WTC11 (cell line): ENCODE measurements around the gene BACE2. TPM values are rescaled to one million over a fixed set of nuclear protein-coding genes. Genes with fewer than 3 reads are reported as not detected.

Experiments used
- ATAC-seq: fragments of 200-7000 bp; cut with Tn5 transposase; 2 replicates; pipeline ENCODE4 v1.10.0; 2021; ENCODE audit warnings: mild to moderate bottlenecking, moderate library complexity
- CTCF ChIA-PET: fragments of 300-600 bp; sonication (Branson Sonifier 250); formaldehyde crosslinking; loops from one replicate; lab custom pipeline; 2021; ENCODE audit warnings: antibody characterized with exemption; lab: Charles Lee
- POLR2A ChIA-PET: fragments of 350-600 bp; sonication (Branson Sonifier 250); formaldehyde crosslinking; loops from one replicate; lab custom pipeline; 2021; ENCODE audit warnings: antibody characterized with exemption; lab: Charles Lee
- DNase-seq: peaks from one replicate; pipeline ENCODE4 v3.0.0; 2021; ENCODE audit warnings: low spot score
- H3K27ac Mint-ChIP-seq: 2 replicates; pipeline ENCODE4 v1.8.0; 2021; ENCODE audit warnings: mixed read lengths
- H3K27me3 Mint-ChIP-seq: 2 replicates; pipeline ENCODE4 v1.8.0; 2021; ENCODE audit warnings: low read depth, mild to moderate bottlenecking, moderate library complexity, mixed read lengths
- H3K36me3 Mint-ChIP-seq: 2 replicates; pipeline ENCODE4 v1.8.0; 2021; ENCODE audit warnings: mixed read lengths
- H3K4me1 Mint-ChIP-seq: 2 replicates; pipeline ENCODE4 v1.8.0; 2022; ENCODE audit warnings: mixed read lengths
- H3K4me3 Mint-ChIP-seq: 2 replicates; pipeline ENCODE4 v1.8.0; 2021; ENCODE audit warnings: mild to moderate bottlenecking, moderate library complexity, mixed read lengths
- H3K9me3 Mint-ChIP-seq: 2 replicates; pipeline ENCODE4 v1.8.0; 2021; ENCODE audit warnings: mixed read lengths
- E2F4 ChIP-seq: sonication (generic); formaldehyde crosslinking; IDR thresholded peaks from 2 replicates; pipeline ENCODE4 v1.8.1; 2022; ENCODE audit warnings: low read depth, mild to moderate bottlenecking, moderate library complexity, missing genetic modification reagents, borderline replicate concordance
- ELF4 ChIP-seq: sonication (generic); formaldehyde crosslinking; IDR thresholded peaks from 2 replicates; pipeline ENCODE4 v1.8.1; 2022; ENCODE audit warnings: low read depth, mild to moderate bottlenecking, moderate library complexity, missing genetic modification reagents
- EMX1 ChIP-seq: fragments of 250-450 bp; sonication (Bioruptor Pico); IDR thresholded peaks from 2 replicates; pipeline ENCODE4 v1.8.0; 2021; ENCODE audit warnings: mild to moderate bottlenecking
- ERG ChIP-seq: fragments of 250-450 bp; sonication (Bioruptor Pico); IDR thresholded peaks from 2 replicates; pipeline ENCODE4 v1.8.0; 2021; ENCODE audit warnings: mild to moderate bottlenecking
- GRHL2 ChIP-seq: fragments of 250-450 bp; sonication (Bioruptor Pico); IDR thresholded peaks from 2 replicates; pipeline ENCODE4 v1.8.0; 2022; ENCODE audit warnings: mild to moderate bottlenecking, moderate library complexity; ENCODE audit not compliant: insufficient replicate concordance, severe bottlenecking
- HMGA2 ChIP-seq: fragments of 250-450 bp; sonication (Bioruptor Pico); IDR thresholded peaks from 2 replicates; pipeline ENCODE4 v1.4.0; 2021; ENCODE audit warnings: mild to moderate bottlenecking, moderate library complexity
- NFE2L1 ChIP-seq: sonication (generic); formaldehyde crosslinking; IDR thresholded peaks from 2 replicates; pipeline ENCODE4 v1.8.1; 2023; ENCODE audit warnings: missing genetic modification reagents
- NR1H2 ChIP-seq: sonication (generic); formaldehyde crosslinking; IDR thresholded peaks from 2 replicates; pipeline ENCODE4 v1.9.0; 2021; ENCODE audit warnings: mild to moderate bottlenecking, moderate library complexity, missing genetic modification reagents
- PRDM15 ChIP-seq: sonication (generic); formaldehyde crosslinking; IDR thresholded peaks from 2 replicates; pipeline ENCODE4 v1.8.0; 2022; ENCODE audit warnings: missing genetic modification reagents
- TEAD4 ChIP-seq: sonication (generic); formaldehyde crosslinking; IDR thresholded peaks from 2 replicates; pipeline ENCODE4 v1.8.0; 2022; ENCODE audit warnings: mild to moderate bottlenecking, missing genetic modification reagents
- ZBTB43 ChIP-seq: sonication (generic); formaldehyde crosslinking; IDR thresholded peaks from 2 replicates; pipeline ENCODE4 v1.8.1; 2023; ENCODE audit warnings: mild to moderate bottlenecking, missing genetic modification reagents
- total RNA-seq: library from RNA; stranded (reverse); gene quantifications from 3 replicates; pipeline ENCODE4 v1.2.3, GENCODE V29; 2021
- TF ChIP-seq, protein P1 (sequence below): sonication (generic); formaldehyde crosslinking; IDR thresholded peaks from 2 replicates; pipeline ENCODE4 v1.8.1; 2022; ENCODE audit warnings: mild to moderate bottlenecking, missing genetic modification reagents, moderate library complexity, borderline replicate concordance

BACE2 gene
- total RNA-seq, 1 experiment from 2014 or later: 9.8 TPM

DNA sequence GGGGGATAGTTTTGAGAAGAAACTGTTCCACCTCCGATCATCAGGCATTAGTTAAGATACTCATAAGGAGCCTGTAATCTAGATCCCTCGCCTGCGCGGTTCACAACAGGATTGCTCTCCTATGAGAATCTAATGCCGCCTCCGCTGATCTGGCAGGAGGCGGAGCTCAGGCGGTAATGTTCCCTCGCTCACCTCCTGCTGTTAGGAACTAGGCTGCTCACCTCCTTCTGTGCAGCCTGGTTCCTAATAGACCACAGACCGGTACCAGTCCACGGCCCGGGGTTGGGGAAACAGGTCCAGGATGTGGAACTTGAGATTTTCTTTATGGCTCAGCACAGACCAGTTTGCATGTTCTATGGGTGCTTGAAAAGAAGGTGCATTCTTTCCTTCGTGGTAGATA, 121.5 kb downstream of the BACE2 start (continued):
- TF ChIP-seq ZBTB43 (CRISPR knock-in tag) (no peak), GRHL2 (no peak), TEAD4 (no peak)
- TF ChIP-seq, all 79 proteins: peak for 0

DNA sequence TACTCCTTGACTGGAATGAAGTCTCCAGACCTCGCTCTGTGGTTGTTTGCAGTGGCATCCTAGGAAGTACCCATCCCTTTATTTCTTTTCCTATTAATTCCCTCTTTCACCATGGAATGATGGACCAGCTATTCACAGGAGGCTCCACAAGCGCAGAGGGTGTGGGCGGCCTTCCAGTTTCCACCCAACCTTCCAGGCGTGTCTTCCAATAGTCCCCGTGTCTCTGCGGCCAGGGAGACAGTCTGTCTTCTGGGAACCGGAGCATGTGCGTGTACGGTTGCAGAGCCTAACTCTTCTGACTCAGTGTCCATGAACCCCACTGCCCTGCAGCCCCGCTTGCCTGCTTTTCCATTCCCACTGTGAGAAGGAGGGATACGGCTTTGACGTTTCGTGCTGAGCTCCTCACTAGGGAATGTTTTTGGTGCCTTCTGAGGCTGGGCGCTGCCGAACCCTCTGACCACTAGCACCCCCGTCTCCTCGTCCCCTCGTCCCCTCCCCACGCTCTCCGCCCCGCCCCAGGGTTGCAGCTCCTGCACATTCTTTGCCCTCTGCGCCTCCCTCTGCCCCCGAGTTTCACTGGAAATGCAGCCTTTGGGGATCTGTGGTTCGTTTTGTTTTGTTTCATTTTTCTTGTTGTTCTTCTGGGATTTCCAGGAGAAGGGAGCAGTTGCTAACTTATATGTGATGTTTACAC, 122.3 kb downstream of the BACE2 start:
- Mint-ChIP-seq H3K27ac (no peak overlapping the region), H3K9me3 (peaks cover 27% of the 10 kb centered on the region), H3K27me3 (peaks cover 4% of the 10 kb centered on the region; the same call in 1 of the 2 replicates), H3K36me3 (peaks cover 23% of the 10 kb centered on the region), H3K4me1 (peaks cover 17% of the 10 kb centered on the region), H3K4me3 (no peak overlapping the region)
- TF ChIP-seq ERG (CRISPR knock-in tag) (no peak), E2F4 (CRISPR knock-in tag) (no peak), ELF4 (CRISPR knock-in tag) (no peak)
- TF ChIP-seq, protein P1, sequence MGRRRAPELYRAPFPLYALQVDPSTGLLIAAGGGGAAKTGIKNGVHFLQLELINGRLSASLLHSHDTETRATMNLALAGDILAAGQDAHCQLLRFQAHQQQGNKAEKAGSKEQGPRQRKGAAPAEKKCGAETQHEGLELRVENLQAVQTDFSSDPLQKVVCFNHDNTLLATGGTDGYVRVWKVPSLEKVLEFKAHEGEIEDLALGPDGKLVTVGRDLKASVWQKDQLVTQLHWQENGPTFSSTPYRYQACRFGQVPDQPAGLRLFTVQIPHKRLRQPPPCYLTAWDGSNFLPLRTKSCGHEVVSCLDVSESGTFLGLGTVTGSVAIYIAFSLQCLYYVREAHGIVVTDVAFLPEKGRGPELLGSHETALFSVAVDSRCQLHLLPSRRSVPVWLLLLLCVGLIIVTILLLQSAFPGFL (CRISPR knock-in tag): no peak
- no peak for ATAC-seq
- POLR2A ChIA-PET: no interaction called here
- DNase-seq: no peak
- CTCF ChIA-PET: interaction anchor here (0.5 to 1.4 kb wide), 2 partner anchors 69 to 1754 kb away, joined by 4 read pairs; no protein-coding TSS in a partner anchor

GRCh38 chr21:41294548-41295231, 126.7 kb downstream of the BACE2 start:
- no peak overlapping the region for H3K4me3 Mint-ChIP-seq
- peaks cover 14% of the 10 kb centered on the region for H3K4me1 Mint-ChIP-seq
- TF ChIP-seq HMGA2 (CRISPR knock-in tag) (no peak), EMX1 (no peak), PRDM15 (CRISPR knock-in tag) (no peak), NR1H2 (no peak), NFE2L1 (CRISPR knock-in tag) (no peak)
- H3K36me3 Mint-ChIP-seq: peaks cover 23% of the 10 kb centered on the region
- peaks cover 43% of the 10 kb centered on the region for H3K9me3 Mint-ChIP-seq
- peaks cover 7% of the 10 kb centered on the region; the same call in 1 of the 2 replicates for H3K27me3 Mint-ChIP-seq
- no peak for DNase-seq
- H3K27ac Mint-ChIP-seq: no peak overlapping the region
- POLR2A ChIA-PET: no interaction called here
- CTCF ChIA-PET: interaction anchor here (0.6 to 0.8 kb wide), 2 partner anchors 12 to 75 kb away, joined by 3 read pairs; no protein-coding TSS in a partner anchor
- no peak for ATAC-seq
